ENCODE results near the gene FRMD4A. TPM values are rescaled to one million over a fixed set of nuclear protein-coding genes. Genes with fewer than 3 reads are reported as not detected.

The FRMD4A gene
- total RNA-seq, 1 experiment from 2014 or later, result not detected

GRCh38 chr10:13920465-13920864, 410.3 kb downstream of the FRMD4A start:
- Histone ChIP-seq H3K79me2 (ENCODE audit: low read length) (no peaks in the 10 kb centered on the region), H3K9ac (ENCODE audit: low read length) (no peak overlapping the region), H3K9me2 (replicated peaks; ENCODE audit: insufficient read depth, low read length) (no peaks in the 10 kb centered on the region)

GRCh38 chr10:13920031-13920430, 410.7 kb downstream of the FRMD4A start:
- no peaks in the 10 kb centered on the region for H3K79me2 ChIP-seq (ENCODE audit: low read length)
- no peak overlapping the region for H3K4me3 ChIP-seq (ENCODE audit: low read length)
- H3K4me1 ChIP-seq (ENCODE audit: low read length), result peaks cover under 1% of the 10 kb centered on the region
- H4K20me1 ChIP-seq (ENCODE audit: insufficient read depth, low read depth, low read length), result no peaks in the 10 kb centered on the region
- no peak for DNase-seq
- no peaks in the 10 kb centered on the region for H3K36me3 ChIP-seq (ENCODE audit: insufficient read depth, low read length)
- H3K27me3 ChIP-seq (ENCODE audit: low read length), result no peaks in the 10 kb centered on the region
- no peaks in the 10 kb centered on the region for H3K9me3 ChIP-seq (ENCODE audit: low read length)
- no peak overlapping the region for H2AFZ ChIP-seq (ENCODE audit: low read length)
- no peak overlapping the region for H3K4me2 ChIP-seq (ENCODE audit: low read depth, low read length, poor library complexity, severe bottlenecking)
- H3K9ac ChIP-seq (ENCODE audit: low read length), result no peak overlapping the region
- H3K27ac ChIP-seq (ENCODE audit: low read length), result no peak overlapping the region
- H3K9me2 ChIP-seq (replicated peaks; ENCODE audit: insufficient read depth, low read length), result no peaks in the 10 kb centered on the region

More at GRCh38 chr10:13920465-13920864, 410.3 kb downstream of the FRMD4A start:
- Histone ChIP-seq H2AFZ (ENCODE audit: low read length) (no peak overlapping the region), H4K20me1 (ENCODE audit: insufficient read depth, low read depth, low read length) (no peaks in the 10 kb centered on the region), H3K27me3 (ENCODE audit: low read length) (no peaks in the 10 kb centered on the region), H3K9me3 (ENCODE audit: low read length) (no peaks in the 10 kb centered on the region), H3K36me3 (ENCODE audit: insufficient read depth, low read length) (no peaks in the 10 kb centered on the region), H3K4me3 (ENCODE audit: low read length) (no peak overlapping the region), H3K4me2 (ENCODE audit: low read depth, low read length, poor library complexity, severe bottlenecking) (no peak overlapping the region), H3K4me1 (ENCODE audit: low read length) (peaks cover 5% of the 10 kb centered on the region), H3K27ac (ENCODE audit: low read length) (no peak overlapping the region)
- no peak for DNase-seq

- no peak overlapping the region for H3K27ac ChIP-seq (ENCODE audit: low read length)
- no peaks in the 10 kb centered on the region for H3K4me1 ChIP-seq (ENCODE audit: low read length)
- no peak overlapping the region for H3K4me3 ChIP-seq (ENCODE audit: low read length)
- no peaks in the 10 kb centered on the region for H3K79me2 ChIP-seq (ENCODE audit: low read length)
- no peak overlapping the region for H3K4me2 ChIP-seq (ENCODE audit: low read depth, low read length, poor library complexity, severe bottlenecking)
- H4K20me1 ChIP-seq (ENCODE audit: insufficient read depth, low read depth, low read length), result no peaks in the 10 kb centered on the region
- no peak overlapping the region for H3K9ac ChIP-seq (ENCODE audit: low read length)
- no peak overlapping the region for H2AFZ ChIP-seq (ENCODE audit: low read length)
- DNase-seq, result no peak
- no peaks in the 10 kb centered on the region for H3K36me3 ChIP-seq (ENCODE audit: insufficient read depth, low read length)
- no peaks in the 10 kb centered on the region for H3K27me3 ChIP-seq (ENCODE audit: low read length)
- H3K9me3 ChIP-seq (ENCODE audit: low read length), result no peaks in the 10 kb centered on the region
- H3K9me2 ChIP-seq (replicated peaks; ENCODE audit: insufficient read depth, low read length), result no peaks in the 10 kb centered on the region
These were observed 412.9 kb downstream of the FRMD4A start for GRCh38 chr10:13917791-13918190.

GRCh38 chr10:13916384-13916947, 414.3 kb downstream of the FRMD4A start:
- Histone ChIP-seq H3K4me2 (ENCODE audit: low read depth, low read length, poor library complexity, severe bottlenecking) (no peak overlapping the region), H3K79me2 (ENCODE audit: low read length) (no peaks in the 10 kb centered on the region), H3K27me3 (ENCODE audit: low read length) (no peaks in the 10 kb centered on the region), H4K20me1 (ENCODE audit: insufficient read depth, low read depth, low read length) (no peaks in the 10 kb centered on the region), H3K9ac (ENCODE audit: low read length) (no peak overlapping the region), H3K36me3 (ENCODE audit: insufficient read depth, low read length) (no peaks in the 10 kb centered on the region), H3K4me3 (ENCODE audit: low read length) (no peak overlapping the region), H3K9me3 (ENCODE audit: low read length) (no peaks in the 10 kb centered on the region), H3K9me2 (replicated peaks; ENCODE audit: insufficient read depth, low read length) (no peaks in the 10 kb centered on the region), H3K4me1 (ENCODE audit: low read length) (no peaks in the 10 kb centered on the region), H3K27ac (ENCODE audit: low read length) (no peak overlapping the region), H2AFZ (ENCODE audit: low read length) (no peak overlapping the region)
- DNase-seq, result no peak

GRCh38 chr10:13915710-13916109, 415.0 kb downstream of the FRMD4A start:
- Histone ChIP-seq H3K36me3 (ENCODE audit: insufficient read depth, low read length) (no peaks in the 10 kb centered on the region), H4K20me1 (ENCODE audit: insufficient read depth, low read depth, low read length) (no peaks in the 10 kb centered on the region), H3K4me2 (ENCODE audit: low read depth, low read length, poor library complexity, severe bottlenecking) (no peak overlapping the region), H3K9me3 (ENCODE audit: low read length) (no peaks in the 10 kb centered on the region), H3K27me3 (ENCODE audit: low read length) (no peaks in the 10 kb centered on the region), H3K27ac (ENCODE audit: low read length) (no peak overlapping the region), H3K9ac (ENCODE audit: low read length) (no peak overlapping the region), H3K79me2 (ENCODE audit: low read length) (no peaks in the 10 kb centered on the region), H3K9me2 (replicated peaks; ENCODE audit: insufficient read depth, low read length) (no peaks in the 10 kb centered on the region), H3K4me1 (ENCODE audit: low read length) (no peaks in the 10 kb centered on the region), H3K4me3 (ENCODE audit: low read length) (no peak overlapping the region), H2AFZ (ENCODE audit: low read length) (no peak overlapping the region)
- DNase-seq, result no peak

GRCh38 chr10:13913897-13914296, 416.8 kb downstream of the FRMD4A start:
- no peaks in the 10 kb centered on the region for H3K9me3 ChIP-seq (ENCODE audit: low read length)
- H3K4me1 ChIP-seq (ENCODE audit: low read length), result no peaks in the 10 kb centered on the region

GRCh38 chr10:13911821-13912520, 418.8 kb downstream of the FRMD4A start:
- no peak overlapping the region for H3K4me2 ChIP-seq (ENCODE audit: low read depth, low read length, poor library complexity, severe bottlenecking)
- no peaks in the 10 kb centered on the region for H3K4me1 ChIP-seq (ENCODE audit: low read length)
- H2AFZ ChIP-seq (ENCODE audit: low read length), result no peak overlapping the region
- no peaks in the 10 kb centered on the region for H3K27me3 ChIP-seq (ENCODE audit: low read length)
- no peak overlapping the region for H3K9ac ChIP-seq (ENCODE audit: low read length)
- H3K79me2 ChIP-seq (ENCODE audit: low read length), result no peaks in the 10 kb centered on the region
- H3K4me3 ChIP-seq (ENCODE audit: low read length), result no peak overlapping the region
- no peaks in the 10 kb centered on the region for H3K9me2 ChIP-seq (replicated peaks; ENCODE audit: insufficient read depth, low read length)
- H3K27ac ChIP-seq (ENCODE audit: low read length), result no peak overlapping the region
- no peaks in the 10 kb centered on the region for H4K20me1 ChIP-seq (ENCODE audit: insufficient read depth, low read depth, low read length)
- no peaks in the 10 kb centered on the region for H3K9me3 ChIP-seq (ENCODE audit: low read length)
- H3K36me3 ChIP-seq (ENCODE audit: insufficient read depth, low read length), result no peaks in the 10 kb centered on the region
- no peak for DNase-seq

More at GRCh38 chr10:13913897-13914296, 416.8 kb downstream of the FRMD4A start:
- Histone ChIP-seq H3K27me3 (ENCODE audit: low read length) (no peaks in the 10 kb centered on the region), H4K20me1 (ENCODE audit: insufficient read depth, low read depth, low read length) (no peaks in the 10 kb centered on the region), H3K9ac (ENCODE audit: low read length) (no peak overlapping the region), H3K79me2 (ENCODE audit: low read length) (no peaks in the 10 kb centered on the region), H3K4me3 (ENCODE audit: low read length) (no peak overlapping the region), H3K36me3 (ENCODE audit: insufficient read depth, low read length) (no peaks in the 10 kb centered on the region), H2AFZ (ENCODE audit: low read length) (no peak overlapping the region), H3K9me2 (replicated peaks; ENCODE audit: insufficient read depth, low read length) (no peaks in the 10 kb centered on the region), H3K4me2 (ENCODE audit: low read depth, low read length, poor library complexity, severe bottlenecking) (no peak overlapping the region), H3K27ac (ENCODE audit: low read length) (no peak overlapping the region)
- DNase-seq, result no peak

GRCh38 chr10:13909516-13910258, 421.0 kb downstream of the FRMD4A start:
- no peak for DNase-seq
- no peak overlapping the region for H3K4me3 ChIP-seq (ENCODE audit: low read length)
- no peak overlapping the region for H2AFZ ChIP-seq (ENCODE audit: low read length)
- H3K9me2 ChIP-seq (replicated peaks; ENCODE audit: insufficient read depth, low read length), result no peaks in the 10 kb centered on the region
- no peak overlapping the region for H3K27ac ChIP-seq (ENCODE audit: low read length)
- no peaks in the 10 kb centered on the region for H3K9me3 ChIP-seq (ENCODE audit: low read length)
- H3K4me2 ChIP-seq (ENCODE audit: low read depth, low read length, poor library complexity, severe bottlenecking), result no peak overlapping the region
- H3K27me3 ChIP-seq (ENCODE audit: low read length), result no peaks in the 10 kb centered on the region
- H3K36me3 ChIP-seq (ENCODE audit: insufficient read depth, low read length), result no peaks in the 10 kb centered on the region
- no peaks in the 10 kb centered on the region for H3K79me2 ChIP-seq (ENCODE audit: low read length)
- H3K4me1 ChIP-seq (ENCODE audit: low read length), result no peaks in the 10 kb centered on the region
- H3K9ac ChIP-seq (ENCODE audit: low read length), result no peak overlapping the region
- no peaks in the 10 kb centered on the region for H4K20me1 ChIP-seq (ENCODE audit: insufficient read depth, low read depth, low read length)

Data from Karpas-422 (cell line).